GM18517 (cell line): ENCODE results near the gene CD44.

Experiments
- ATAC-seq: cut with Tn5 transposase; IDR thresholded peaks from one replicate; pipeline ENCODE4 v1.9.1; 2021; ENCODE audit warnings: mild to moderate bottlenecking, moderate library complexity; ENCODE audit not compliant: unreplicated experiment

CD44 gene

GRCh38 chr11:35136311-35136710 is 2.7 kb upstream of the CD44 start:
- ATAC-seq = no peak

DNA sequence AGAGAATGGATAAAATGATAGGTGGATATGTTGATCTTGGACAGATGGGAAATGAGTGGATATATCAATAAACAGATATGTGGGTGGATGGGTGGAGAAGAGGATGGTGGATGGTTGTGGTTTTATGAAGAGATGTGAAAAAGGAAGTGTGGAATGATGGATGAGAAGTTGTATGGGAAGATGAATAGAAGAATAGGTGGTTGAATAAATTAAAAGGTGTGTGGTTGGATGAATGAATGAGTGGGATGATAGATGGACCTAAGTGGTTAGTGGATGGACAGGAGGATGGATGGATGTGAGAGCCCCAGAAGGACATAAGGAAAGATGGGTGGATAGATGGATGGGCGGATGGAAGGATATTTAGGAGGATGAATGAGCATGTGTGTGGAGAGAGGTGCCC is 913 bp upstream of the CD44 start:
- ATAC-seq = no peak

DNA sequence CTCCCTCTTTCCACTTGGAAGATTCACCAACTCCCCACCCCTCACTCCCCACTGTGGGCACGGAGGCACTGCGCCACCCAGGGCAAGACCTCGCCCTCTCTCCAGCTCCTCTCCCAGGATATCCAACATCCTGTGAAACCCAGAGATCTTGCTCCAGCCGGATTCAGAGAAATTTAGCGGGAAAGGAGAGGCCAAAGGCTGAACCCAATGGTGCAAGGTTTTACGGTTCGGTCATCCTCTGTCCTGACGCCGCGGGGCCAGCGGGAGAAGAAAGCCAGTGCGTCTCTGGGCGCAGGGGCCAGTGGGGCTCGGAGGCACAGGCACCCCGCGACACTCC is 397 bp upstream of the CD44 start:
- no peak for ATAC-seq

DNA sequence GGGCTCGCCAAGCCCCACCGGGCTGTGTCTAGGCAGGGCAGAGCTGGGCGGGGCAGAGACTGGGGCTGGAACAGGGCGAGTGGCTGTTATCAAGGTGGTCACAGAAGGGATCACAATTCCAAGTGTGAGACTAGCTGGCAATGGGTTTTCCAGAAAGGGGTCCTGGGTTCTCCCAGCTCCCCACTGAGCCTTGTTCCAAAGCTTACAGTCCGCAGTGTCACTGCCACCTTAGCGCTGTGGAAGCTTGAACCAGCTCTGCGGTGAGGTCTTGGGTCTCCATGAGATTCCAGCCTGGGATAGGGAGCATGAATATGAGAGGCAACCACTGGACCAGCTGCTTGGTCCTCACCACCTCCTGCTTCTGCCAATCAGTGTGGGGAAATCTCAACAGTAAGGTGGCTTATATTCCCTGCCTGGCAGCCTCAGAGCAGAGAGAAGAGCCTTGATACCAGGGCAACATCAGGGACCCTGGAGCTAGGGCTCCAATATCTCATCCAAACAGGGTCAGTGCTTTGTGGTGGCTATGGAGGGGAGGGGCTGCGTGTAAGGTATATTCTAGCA is 831 bp downstream of the CD44 start:
- no peak for ATAC-seq

- ATAC-seq = no peak
Observed at GRCh38 chr11:35141071-35141470, 2.1 kb downstream of the CD44 start.

DNA sequence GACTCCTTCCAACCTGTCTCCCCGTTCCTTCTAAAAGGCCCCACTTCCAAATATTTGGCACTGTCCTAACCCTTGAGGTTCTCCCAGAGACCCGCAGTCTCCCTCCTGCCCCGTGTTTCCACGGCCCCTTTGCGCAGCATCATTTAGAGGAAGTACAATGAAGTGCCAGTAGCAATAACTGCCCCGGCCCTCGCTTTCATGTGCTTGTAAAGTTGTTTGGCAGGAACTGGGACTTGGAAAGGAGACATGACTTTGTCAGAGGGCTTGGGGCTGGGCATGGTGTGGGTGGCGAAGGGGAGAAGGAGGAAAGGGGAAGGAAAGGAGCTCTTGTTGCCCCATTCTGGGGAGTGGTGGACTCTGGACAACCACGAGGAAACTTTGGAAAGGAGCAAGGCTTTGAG is 2.6 kb downstream of the CD44 start:
- ATAC-seq = no peak

DNA sequence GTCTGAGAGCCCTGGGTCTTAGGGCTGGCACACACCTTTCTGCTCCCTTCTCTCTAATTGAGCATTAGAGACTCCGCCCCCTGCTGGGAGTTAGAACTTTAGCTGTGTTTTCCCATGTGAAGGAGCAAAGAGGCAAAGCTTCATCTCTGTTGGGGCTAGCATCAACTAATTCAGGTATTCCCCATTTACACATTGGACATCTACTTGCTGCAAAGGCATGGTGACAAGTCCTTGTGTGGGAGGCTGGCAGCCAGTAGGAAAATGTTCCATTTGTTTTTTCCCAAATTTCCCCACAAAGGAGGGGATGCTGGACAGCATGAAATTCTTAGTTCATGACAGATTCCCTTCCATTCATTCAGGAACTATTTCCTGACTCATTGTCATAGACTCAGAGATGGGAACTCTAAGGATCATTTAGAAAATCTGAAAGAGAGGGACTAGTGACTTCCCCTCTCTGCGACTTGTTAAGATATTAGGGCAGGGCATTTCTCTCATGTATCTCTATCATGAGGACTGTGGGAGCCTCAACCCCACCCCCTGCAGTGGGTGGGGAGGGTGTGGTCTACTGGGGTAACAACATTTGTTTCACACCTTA is 3.6 kb downstream of the CD44 start:
- ATAC-seq = no peak

DNA sequence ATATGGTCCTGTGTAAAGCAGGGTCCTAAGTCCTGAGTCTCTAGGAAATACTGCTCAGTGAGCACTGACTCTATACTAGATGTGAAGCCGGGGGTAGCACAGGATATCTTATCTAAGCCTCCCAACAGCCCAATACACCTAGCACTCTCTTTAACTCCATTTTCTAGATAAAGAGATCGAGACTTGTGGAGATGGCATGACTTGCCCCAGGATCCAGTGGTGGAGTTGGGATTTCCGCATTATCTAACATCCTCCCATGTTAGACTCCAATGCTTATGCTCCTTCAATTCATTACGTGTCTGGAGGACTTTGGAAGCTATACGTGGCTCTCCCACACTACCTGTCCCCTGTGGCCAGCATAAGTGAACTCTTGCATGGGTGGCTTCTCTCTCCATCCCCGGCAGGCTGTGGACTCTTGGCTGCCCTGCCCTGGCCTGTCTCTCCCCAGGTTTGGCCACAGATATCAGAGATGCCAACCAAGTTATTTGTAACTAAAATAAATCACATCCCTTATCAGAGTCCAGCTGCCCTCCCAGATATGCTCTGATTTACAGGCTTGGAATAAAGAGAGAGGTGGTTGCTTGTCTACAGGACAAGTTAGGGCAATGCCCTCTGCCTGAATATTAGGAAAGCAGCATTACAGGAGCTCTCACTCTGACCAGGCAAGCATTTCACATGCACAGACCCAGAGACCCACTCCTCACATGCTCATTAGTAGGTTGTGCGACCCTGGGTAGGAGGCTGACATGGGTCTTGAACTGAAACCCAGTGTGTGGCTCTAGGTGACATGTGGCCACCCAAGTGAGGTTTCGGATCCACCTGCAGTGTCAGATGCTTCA is 4.5 kb downstream of the CD44 start:
- ATAC-seq = no peak

DNA sequence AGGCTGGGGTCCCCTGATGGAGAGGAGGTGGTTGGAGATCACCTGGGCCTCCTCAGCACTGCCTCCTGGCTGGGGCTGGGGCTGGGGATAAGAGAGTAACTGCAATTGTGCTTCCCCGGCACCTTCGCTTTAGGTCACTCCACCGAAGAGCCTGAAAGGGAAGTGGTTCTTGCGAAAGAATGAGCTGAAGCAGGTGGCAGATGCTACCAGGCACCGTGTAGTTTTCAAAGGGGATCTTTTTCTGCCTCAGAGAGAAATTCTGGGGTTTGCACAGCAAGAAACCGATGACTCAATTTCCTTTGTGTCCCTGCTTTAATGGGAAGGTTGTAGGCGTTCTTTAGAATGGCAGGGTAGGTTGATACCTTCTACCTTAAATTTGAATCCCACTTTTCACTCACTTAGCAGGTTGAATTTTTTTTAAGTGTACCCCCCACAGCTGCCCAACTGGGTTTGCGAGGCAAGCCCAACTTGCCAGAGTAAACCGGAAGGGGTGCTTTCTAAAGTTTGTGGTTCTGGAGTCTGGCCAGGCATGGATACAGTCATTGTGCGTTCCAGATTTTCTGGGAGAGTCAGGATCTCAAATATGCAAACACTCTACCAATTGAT is 5.3 kb downstream of the CD44 start:
- ATAC-seq = peak; percentile 44

DNA sequence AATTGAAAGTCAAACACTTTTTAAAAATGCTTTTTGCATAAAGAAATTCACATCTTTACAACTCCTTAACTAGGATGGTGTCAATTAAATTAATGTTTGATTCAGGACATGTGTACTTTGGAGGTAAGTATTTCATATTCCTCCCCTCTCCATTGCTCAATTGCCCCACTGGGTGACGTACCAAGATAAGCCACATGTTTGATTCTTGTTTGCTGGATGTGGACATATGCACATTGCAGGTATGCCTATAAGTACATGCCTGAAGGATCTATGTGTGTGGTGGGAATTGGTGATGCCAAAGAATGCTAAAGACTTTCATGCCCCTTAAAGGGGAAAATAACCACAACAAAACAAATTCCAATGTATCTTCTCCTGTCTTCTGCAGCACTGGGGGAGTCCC is 5.8 kb downstream of the CD44 start:
- no peak for ATAC-seq

GRCh38 chr11:35145271-35145670 is 6.3 kb downstream of the CD44 start:
- peak; percentile 56 for ATAC-seq

DNA sequence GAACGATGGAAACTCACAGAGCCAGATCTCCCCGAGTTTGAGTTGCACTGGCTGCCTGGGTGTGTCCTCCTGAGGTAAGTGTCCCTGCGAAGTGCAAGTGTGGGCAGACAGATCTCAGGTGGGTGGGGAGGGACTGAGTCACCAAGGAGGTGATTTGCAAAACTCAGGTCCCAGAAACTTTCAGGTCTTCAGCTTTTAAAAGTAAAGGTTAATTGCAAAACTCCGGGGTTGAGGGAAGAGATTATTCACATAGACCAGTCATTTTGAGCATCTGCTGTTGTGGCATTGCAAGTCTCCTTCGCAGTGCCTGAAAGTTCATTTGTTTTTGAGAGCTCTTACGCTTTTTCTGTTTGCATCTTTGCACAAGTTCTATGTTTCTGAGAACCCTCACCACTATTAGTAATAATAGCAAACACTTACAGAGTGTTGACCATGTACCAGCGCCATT is 7.1 kb downstream of the CD44 start:
- peak; percentile 35 for ATAC-seq

DNA sequence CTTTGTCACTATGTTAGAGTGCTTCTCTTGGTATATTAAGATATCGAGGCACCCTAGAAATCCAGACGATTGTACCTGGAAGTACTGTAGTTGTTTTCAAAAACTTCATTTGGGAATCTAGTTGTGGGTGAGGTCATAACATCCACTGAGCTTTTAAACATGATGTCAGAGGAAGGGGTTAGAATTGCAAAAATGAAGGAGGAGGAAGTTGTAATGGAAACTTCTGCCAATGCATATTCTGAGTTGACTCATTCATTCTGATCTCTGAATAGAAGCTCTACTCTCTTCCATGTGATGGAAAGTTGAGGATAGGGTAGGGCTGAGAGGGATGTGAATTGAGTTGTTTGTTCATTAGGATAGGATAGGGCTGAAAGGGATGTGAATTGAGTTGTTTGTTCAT is 7.7 kb downstream of the CD44 start:
- ATAC-seq = no peak

- ATAC-seq = no peak
Observed at GRCh38 chr11:35147235-35147634, 8.3 kb downstream of the CD44 start.

DNA sequence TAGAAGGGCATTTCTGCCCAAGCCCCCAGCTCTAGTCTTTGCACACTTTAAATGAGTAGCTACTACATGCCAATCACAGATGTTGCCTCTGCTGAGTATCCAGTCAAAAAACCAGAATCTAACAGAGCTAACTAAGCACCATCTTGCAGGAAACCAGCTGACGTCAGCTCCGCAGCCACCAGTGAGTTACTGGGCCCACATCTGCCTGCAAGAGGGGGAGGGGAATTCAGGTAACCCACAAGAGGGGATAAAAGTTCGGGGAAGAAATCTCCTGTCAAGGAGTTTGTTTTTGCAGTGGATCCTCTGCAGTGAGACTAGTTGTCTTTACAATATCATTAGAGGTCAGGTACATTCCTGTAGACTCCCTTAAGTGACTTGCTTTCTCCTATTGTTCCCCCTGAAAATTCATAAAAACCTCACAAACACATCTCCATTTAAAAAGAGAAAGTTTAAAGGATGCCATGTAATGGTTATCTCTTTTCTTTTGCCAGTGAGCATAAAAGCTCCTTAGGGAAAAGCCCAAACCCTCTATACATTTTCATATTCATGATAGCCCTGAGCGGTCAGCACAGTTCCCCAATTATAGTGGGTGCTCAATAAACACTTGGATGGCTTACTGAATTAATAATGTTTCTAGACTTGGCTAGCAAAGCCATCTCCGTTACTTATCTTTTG is 9.3 kb downstream of the CD44 start:
- ATAC-seq = no peak

DNA sequence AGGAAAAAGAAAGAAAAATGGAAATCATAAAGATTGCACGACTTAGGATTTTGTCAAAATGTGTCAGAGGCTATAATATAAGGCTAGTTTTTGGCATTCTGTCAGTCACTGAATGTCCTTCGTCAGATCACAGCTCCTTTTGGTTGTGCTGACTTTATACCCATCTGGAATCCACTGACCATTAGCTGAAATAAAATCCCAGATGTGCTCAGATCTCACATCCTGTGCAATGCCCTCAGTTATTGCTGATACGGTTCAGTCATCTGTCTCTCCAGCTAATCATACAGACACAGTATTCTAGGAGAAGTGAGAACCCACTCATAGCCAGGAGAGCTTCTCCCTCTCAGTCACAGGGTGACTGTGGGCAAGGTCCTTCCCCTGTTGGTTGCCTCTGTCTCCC is 11.5 kb downstream of the CD44 start:
- no peak for ATAC-seq

DNA sequence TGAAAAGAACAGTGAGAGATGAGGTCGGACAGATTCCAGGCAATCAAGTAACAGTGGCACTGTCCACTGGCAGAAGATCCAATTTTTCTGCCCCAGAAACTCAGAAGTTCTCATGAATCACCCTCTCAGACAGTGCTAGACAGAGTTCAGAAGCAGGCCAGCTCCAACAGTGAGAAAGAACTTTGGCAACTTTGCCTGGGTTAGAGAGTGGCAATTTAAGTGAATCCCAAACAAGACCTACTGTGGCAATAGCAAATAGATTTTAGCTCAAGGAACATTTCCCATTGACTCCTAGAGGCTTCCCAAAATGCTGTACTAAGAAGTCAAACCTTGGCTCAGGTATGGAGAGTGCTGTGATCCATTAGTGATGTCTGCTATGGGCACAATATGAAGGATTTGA is 12.3 kb downstream of the CD44 start:
- ATAC-seq = no peak

GRCh38 chr11:35151683-35152280 is 12.8 kb downstream of the CD44 start:
- no peak for ATAC-seq

DNA sequence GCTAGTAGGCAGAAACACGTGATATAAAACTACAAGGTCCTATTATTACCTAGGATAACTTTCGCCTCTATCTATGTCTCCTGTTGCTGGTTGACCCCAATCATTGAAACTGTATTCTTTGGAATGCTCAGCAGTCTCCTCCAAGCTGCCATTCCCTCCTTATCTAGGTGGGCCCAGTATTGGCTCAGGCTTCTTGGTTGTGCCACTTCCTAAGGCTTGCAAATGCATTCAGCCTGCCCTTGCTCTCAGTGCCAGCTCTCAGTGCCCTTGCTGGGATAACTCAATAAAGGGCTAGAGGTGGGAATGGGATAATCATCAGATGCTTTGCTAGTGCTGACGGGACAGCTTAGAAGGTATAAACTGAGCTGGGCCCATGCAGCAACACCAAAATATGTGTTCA is 13.6 kb downstream of the CD44 start:
- no peak for ATAC-seq

- ATAC-seq = no peak
Observed at GRCh38 chr11:35153280-35153679, 14.3 kb downstream of the CD44 start.

DNA sequence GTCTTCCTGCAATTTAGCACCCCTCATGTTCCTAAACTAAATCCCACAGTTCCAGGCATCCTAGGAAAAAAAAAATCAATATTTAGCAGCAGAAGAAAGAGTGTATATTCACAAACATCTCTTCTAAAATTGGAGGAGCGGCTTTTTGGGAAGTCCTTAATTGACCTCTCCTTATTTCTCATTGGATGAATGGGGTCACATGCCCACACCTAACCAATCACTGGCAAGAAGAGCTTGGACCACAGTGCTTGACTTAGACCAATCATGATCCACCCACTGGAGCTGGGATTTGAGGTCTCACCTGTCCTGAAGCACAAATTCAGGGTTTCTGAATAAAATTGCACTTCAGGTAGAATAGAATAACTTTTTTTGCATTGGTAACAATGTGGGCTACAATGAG is 16.0 kb downstream of the CD44 start:
- no peak for ATAC-seq
